ENCODE results near the gene ANKRD18B.

DNA sequence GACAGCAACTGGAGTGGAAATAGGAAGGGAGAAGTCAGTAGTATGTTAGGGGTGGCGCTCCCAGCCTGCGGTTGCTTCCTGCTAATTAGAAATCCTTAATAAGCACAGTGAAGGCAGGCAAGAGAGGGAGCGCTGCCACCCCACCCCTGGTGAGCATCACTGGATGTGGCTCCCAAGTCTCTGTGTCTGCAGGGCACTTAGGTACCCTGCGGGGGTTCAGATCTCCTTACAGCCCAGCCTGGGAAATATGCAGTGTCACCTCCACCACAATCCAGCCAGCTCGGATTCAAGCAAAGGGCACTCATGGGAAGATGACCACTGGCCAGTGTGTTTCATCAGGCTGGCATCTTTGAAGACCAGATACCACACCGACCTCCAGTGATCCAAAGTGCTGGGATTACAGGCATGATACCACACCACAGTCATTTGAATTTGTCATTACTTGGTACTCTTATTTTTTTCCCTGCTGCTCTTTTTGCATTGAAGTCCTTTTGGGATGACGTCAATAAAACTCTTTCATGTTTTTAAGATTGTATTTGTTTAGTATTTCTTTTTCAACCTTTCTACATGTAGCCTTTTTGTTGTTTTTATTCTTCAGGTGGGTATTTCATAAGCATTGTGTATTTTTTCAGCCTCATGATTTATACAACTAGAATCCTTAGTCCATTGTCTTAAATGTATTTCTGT lies 90.1 kb downstream of the ANKRD18B start:
- TF ChIP-seq EP300 (IDR thresholded peaks at IDR 0.05; ENCODE audit: low read depth) (no peak), POLR2AphosphoS5 (IDR thresholded peaks at IDR 0.05) (no peak), POLR2A (IDR thresholded peaks at IDR 0.05) (no peak)

Data from transverse colon (tissue), 3 donors.